ENCODE measurements around the gene TMEM106C. TPM values are rescaled to one million over a fixed set of nuclear protein-coding genes. Genes with fewer than 3 reads are reported as not detected.

TMEM106C gene
- total RNA-seq, 1 experiment from 2014 or later, result 48.3 TPM

DNA sequence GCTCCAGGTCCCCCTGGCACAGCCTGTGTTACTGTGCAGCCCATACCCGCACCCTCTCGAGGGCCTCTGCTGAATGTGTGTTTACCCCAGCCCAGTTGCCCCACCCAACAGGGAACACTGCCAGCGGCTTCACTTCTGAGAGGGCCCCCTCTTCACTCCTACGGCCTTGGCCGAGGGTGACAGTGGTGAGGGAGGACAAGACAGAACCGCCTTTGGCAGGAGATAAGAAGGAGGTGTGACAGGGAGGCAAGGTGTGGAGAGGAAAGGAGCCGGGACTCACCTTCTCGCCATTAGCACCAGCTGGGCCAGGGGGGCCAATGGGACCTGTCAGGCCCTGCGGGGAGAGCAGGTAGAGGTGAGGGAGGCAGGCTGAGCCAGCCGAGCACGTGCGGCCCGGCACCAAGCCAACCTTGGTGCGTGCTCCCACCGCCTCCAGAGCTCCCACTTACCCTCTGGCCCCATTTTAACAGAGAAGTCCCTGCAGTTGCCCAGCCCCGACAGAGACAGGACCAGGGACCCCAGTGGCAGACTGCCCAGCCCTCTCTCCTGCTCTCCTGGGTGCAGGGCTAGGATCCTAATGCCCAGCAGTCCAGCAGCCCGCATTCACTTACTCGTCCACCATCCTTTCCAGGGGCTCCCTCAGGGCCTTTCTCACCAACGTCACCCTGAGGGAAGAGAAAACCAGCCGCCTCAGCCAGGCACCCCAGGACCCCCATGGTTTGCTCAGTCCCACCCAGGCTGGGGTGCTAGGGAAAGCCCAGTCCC lies 18.3 kb downstream of the TMEM106C start:
- TF ChIP-seq, protein P1, sequence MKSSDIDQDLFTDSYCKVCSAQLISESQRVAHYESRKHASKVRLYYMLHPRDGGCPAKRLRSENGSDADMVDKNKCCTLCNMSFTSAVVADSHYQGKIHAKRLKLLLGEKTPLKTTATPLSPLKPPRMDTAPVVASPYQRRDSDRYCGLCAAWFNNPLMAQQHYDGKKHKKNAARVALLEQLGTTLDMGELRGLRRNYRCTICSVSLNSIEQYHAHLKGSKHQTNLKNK (CRISPR knock-in tag; IDR thresholded peaks at IDR 0.05), result no peak
- no peak for TF ChIP-seq IRF2 (CRISPR knock-in tag; IDR thresholded peaks at IDR 0.05; ENCODE audit: borderline replicate concordance, low read depth)
- H3K27ac Mint-ChIP-seq, result no peak overlapping the region
- ChIA-PET POLR2A (no interaction called here), CTCF (interaction anchor here (1.4 kb wide), 1 partner anchor 40 kb away, joined by 3 read pairs; no protein-coding TSS in a partner anchor)
- no peaks in the 10 kb centered on the region for H3K4me1 Mint-ChIP-seq
- H3K27me3 Mint-ChIP-seq (ENCODE audit: low read depth), result peaks cover 3% of the 10 kb centered on the region; the same call in 1 of the 2 replicates
- H3K36me3 Mint-ChIP-seq, result no peaks in the 10 kb centered on the region
- DNase-seq (ENCODE audit: low spot score) (no peak), ATAC-seq (no peak)
- no peaks in the 10 kb centered on the region for H3K9me3 Mint-ChIP-seq
- H3K4me3 Mint-ChIP-seq, result no peak overlapping the region

- Mint-ChIP-seq H3K27me3 (ENCODE audit: low read depth) (peaks cover 3% of the 10 kb centered on the region; the same call in 1 of the 2 replicates), H3K4me3 (no peak overlapping the region), H3K27ac (no peak overlapping the region), H3K36me3 (no peaks in the 10 kb centered on the region), H3K4me1 (no peaks in the 10 kb centered on the region), H3K9me3 (no peaks in the 10 kb centered on the region)
- DNase-seq (ENCODE audit: low spot score) (no peak), ATAC-seq (no peak)
- TF ChIP-seq ZNF423 (CRISPR knock-in tag; IDR thresholded peaks at IDR 0.05) (no peak), FOXP1 (CRISPR knock-in tag; IDR thresholded peaks at IDR 0.05; ENCODE audit: borderline replicate concordance) (no peak)
- TF ChIP-seq, protein P2, sequence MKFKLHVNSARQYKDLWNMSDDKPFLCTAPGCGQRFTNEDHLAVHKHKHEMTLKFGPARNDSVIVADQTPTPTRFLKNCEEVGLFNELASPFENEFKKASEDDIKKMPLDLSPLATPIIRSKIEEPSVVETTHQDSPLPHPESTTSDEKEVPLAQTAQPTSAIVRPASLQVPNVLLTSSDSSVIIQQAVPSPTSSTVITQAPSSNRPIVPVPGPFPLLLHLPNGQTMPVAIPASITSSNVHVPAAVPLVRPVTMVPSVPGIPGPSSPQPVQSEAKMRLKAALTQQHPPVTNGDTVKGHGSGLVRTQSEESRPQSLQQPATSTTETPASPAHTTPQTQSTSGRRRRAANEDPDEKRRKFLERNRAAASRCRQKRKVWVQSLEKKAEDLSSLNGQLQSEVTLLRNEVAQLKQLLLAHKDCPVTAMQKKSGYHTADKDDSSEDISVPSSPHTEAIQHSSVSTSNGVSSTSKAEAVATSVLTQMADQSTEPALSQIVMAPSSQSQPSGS (CRISPR knock-in tag; IDR thresholded peaks at IDR 0.05; ENCODE audit: borderline replicate concordance, low read depth), result no peak
- CTCF ChIA-PET, result interaction anchor here (1.4 kb wide), 1 partner anchor 40 kb away, joined by 3 read pairs; no protein-coding TSS in a partner anchor
- POLR2A ChIA-PET, result no interaction called here
These were observed 18.9 kb downstream of the TMEM106C start for GRCh38 chr12:47982311-47982710.

DNA sequence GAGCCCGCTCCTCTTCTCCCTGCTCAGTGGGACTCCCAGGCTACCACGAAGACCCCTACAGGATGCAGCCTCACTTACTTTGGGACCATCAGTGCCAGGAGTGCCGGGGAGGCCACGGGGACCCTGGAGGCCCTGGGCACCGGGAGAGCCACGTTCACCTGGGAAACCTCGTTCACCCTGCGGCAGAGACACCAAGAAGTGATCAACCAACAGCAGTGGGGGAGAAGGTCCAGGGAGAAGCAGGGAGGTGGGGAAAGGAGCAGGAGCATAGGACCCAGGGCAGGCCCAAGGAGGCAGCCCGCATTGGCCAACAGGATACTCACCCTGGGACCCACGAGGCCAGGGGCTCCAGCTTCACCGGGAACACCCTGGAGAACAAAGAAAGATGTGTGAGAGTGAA lies 19.4 kb downstream of the TMEM106C start:
- H3K27me3 Mint-ChIP-seq (ENCODE audit: low read depth), result peaks cover 3% of the 10 kb centered on the region; the same call in 1 of the 2 replicates
- no peak for TF ChIP-seq CREB1 (CRISPR knock-in tag; IDR thresholded peaks at IDR 0.05)
- no peak for TF ChIP-seq ZNF317 (CRISPR knock-in tag; IDR thresholded peaks at IDR 0.05; ENCODE audit: borderline replicate concordance, low read depth)
- TF ChIP-seq, protein P3, sequence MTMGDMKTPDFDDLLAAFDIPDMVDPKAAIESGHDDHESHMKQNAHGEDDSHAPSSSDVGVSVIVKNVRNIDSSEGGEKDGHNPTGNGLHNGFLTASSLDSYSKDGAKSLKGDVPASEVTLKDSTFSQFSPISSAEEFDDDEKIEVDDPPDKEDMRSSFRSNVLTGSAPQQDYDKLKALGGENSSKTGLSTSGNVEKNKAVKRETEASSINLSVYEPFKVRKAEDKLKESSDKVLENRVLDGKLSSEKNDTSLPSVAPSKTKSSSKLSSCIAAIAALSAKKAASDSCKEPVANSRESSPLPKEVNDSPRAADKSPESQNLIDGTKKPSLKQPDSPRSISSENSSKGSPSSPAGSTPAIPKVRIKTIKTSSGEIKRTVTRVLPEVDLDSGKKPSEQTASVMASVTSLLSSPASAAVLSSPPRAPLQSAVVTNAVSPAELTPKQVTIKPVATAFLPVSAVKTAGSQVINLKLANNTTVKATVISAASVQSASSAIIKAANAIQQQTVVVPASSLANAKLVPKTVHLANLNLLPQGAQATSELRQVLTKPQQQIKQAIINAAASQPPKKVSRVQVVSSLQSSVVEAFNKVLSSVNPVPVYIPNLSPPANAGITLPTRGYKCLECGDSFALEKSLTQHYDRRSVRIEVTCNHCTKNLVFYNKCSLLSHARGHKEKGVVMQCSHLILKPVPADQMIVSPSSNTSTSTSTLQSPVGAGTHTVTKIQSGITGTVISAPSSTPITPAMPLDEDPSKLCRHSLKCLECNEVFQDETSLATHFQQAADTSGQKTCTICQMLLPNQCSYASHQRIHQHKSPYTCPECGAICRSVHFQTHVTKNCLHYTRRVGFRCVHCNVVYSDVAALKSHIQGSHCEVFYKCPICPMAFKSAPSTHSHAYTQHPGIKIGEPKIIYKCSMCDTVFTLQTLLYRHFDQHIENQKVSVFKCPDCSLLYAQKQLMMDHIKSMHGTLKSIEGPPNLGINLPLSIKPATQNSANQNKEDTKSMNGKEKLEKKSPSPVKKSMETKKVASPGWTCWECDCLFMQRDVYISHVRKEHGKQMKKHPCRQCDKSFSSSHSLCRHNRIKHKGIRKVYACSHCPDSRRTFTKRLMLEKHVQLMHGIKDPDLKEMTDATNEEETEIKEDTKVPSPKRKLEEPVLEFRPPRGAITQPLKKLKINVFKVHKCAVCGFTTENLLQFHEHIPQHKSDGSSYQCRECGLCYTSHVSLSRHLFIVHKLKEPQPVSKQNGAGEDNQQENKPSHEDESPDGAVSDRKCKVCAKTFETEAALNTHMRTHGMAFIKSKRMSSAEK (CRISPR knock-in tag; IDR thresholded peaks at IDR 0.05; ENCODE audit: borderline replicate concordance), result no peak
- TF ChIP-seq, protein P4, sequence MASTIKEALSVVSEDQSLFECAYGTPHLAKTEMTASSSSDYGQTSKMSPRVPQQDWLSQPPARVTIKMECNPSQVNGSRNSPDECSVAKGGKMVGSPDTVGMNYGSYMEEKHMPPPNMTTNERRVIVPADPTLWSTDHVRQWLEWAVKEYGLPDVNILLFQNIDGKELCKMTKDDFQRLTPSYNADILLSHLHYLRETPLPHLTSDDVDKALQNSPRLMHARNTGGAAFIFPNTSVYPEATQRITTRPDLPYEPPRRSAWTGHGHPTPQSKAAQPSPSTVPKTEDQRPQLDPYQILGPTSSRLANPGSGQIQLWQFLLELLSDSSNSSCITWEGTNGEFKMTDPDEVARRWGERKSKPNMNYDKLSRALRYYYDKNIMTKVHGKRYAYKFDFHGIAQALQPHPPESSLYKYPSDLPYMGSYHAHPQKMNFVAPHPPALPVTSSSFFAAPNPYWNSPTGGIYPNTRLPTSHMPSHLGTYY (CRISPR knock-in tag; IDR thresholded peaks at IDR 0.05), result no peak
- TF ChIP-seq AR (CRISPR knock-in tag; IDR thresholded peaks at IDR 0.05), result no peak
- no peak for TF ChIP-seq NR2C2 (CRISPR knock-in tag; IDR thresholded peaks at IDR 0.05)
- no peak for TF ChIP-seq MYBL2 (CRISPR knock-in tag; IDR thresholded peaks at IDR 0.05)
- no peak for TF ChIP-seq EMX1 (CRISPR knock-in tag; IDR thresholded peaks at IDR 0.05)
- no peak for TF ChIP-seq CREM (CRISPR knock-in tag; IDR thresholded peaks at IDR 0.05)
- TF ChIP-seq PREB (CRISPR knock-in tag; IDR thresholded peaks at IDR 0.05; ENCODE audit: borderline replicate concordance), result no peak
- no peak for TF ChIP-seq NFE2L1 (CRISPR knock-in tag; IDR thresholded peaks at IDR 0.05)

More for the DNA sequence above, 19.4 kb downstream of the TMEM106C start:
- Mint-ChIP-seq H3K9me3 (no peaks in the 10 kb centered on the region), H3K36me3 (no peaks in the 10 kb centered on the region), H3K4me1 (no peaks in the 10 kb centered on the region), H3K4me3 (no peak overlapping the region), H3K27ac (no peak overlapping the region)
- DNase-seq (ENCODE audit: low spot score), result no peak
- ATAC-seq, result no peak
- POLR2A ChIA-PET, result no interaction called here
- CTCF ChIA-PET, result interaction anchor here (1.4 kb wide), 1 partner anchor 41 kb away, joined by 3 read pairs; no protein-coding TSS in a partner anchor
